ENCODE data around the gene ZNF471.

- TF ChIP-seq POLR2A (IDR thresholded peaks at IDR 0.05) (peak in 1 of 4 donors; percentile 23), POLR2AphosphoS5 (IDR thresholded peaks at IDR 0.05) (no peak), EP300 (IDR thresholded peaks at IDR 0.05) (no peak)
- TF ChIP-seq, protein P1, sequence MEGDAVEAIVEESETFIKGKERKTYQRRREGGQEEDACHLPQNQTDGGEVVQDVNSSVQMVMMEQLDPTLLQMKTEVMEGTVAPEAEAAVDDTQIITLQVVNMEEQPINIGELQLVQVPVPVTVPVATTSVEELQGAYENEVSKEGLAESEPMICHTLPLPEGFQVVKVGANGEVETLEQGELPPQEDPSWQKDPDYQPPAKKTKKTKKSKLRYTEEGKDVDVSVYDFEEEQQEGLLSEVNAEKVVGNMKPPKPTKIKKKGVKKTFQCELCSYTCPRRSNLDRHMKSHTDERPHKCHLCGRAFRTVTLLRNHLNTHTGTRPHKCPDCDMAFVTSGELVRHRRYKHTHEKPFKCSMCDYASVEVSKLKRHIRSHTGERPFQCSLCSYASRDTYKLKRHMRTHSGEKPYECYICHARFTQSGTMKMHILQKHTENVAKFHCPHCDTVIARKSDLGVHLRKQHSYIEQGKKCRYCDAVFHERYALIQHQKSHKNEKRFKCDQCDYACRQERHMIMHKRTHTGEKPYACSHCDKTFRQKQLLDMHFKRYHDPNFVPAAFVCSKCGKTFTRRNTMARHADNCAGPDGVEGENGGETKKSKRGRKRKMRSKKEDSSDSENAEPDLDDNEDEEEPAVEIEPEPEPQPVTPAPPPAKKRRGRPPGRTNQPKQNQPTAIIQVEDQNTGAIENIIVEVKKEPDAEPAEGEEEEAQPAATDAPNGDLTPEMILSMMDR (IDR thresholded peaks at IDR 0.05): no peak
Observed at GRCh38 chr19:56538761-56539263, 31.2 kb downstream of the ZNF471 start, which contains the start of gene ZFP28.
